Gastroesophageal sphincter (tissue), 4 donors: Measurements from ENCODE around the gene PLXDC2. TPM values are rescaled to one million over a fixed set of nuclear protein-coding genes. Genes with fewer than 3 reads are reported as not detected.

Experiments
- ATAC-seq: fragments of 150-250 bp; one replicate; pipeline ENCODE4 v1.9.1; 2016; ENCODE audit warnings: mild to moderate bottlenecking, moderate library complexity
- H3K27ac ChIP-seq, 4 donors: fragments of 200-600 bp; sonication (generic) in 3 of 4; 1 replicate in 3 of 4; 2 replicates in 1 of 4; pipeline ENCODE4 v1.5.1; 2016 to 2019
- H3K27me3 ChIP-seq: fragments of 200-600 bp; sonication (generic); one replicate; pipeline ENCODE4 v1.5.1; 2019
- H3K36me3 ChIP-seq, 2 donors: fragments of 200-600 bp; sonication (generic); one replicate each; pipeline ENCODE4 v1.5.1; 2019; ENCODE audit warnings: control low read depth in 1 of 2
- H3K4me1 ChIP-seq, 3 donors: fragments of 200-600 bp; sonication (generic); 1 replicate in 2 of 3; 2 replicates in 1 of 3; pipeline ENCODE4 v1.5.1; 2016 to 2019; ENCODE audit warnings: control low read depth in 2 of 3
- H3K4me3 ChIP-seq, 2 donors: fragments of 200-600 bp; sonication (generic); one replicate each; pipeline ENCODE4 v1.5.1; 2019; ENCODE audit warnings: mild to moderate bottlenecking in 1 of 2, moderate library complexity in 1 of 2
- H3K9me3 ChIP-seq, 3 donors: fragments of 200-600 bp; sonication (generic); one replicate each; pipeline ENCODE4 v1.5.1; 2017 to 2019; ENCODE audit warnings: control low read depth in 2 of 3
- CTCF ChIP-seq, 4 experiments: fragments of 200-600 bp in 2 of 4; fragments of 450-650 bp in 2 of 4; sonication (generic) in 1 of 4; IDR thresholded peaks; one replicate each; pipeline ENCODE4 v1.5.1; 2017 to 2019; ENCODE audit warnings: antibody characterized with exemption in 4 of 4, mild to moderate bottlenecking in 2 of 4, moderate library complexity in 2 of 4
- EP300 ChIP-seq: sonication (generic); formaldehyde crosslinking; IDR thresholded peaks from one replicate; pipeline ENCODE4 v1.6.1; 2017; ENCODE audit warnings: antibody characterized with exemption, mild to moderate bottlenecking
- POLR2A ChIP-seq, 2 donors: fragments of 450-650 bp; IDR thresholded peaks; one replicate each; pipeline ENCODE4 v1.6.1; 2017; ENCODE audit warnings: antibody characterized with exemption in 2 of 2, mild to moderate bottlenecking in 2 of 2, moderate library complexity in 1 of 2
- POLR2AphosphoS5 ChIP-seq: sonication (generic); formaldehyde crosslinking; IDR thresholded peaks from one replicate; pipeline ENCODE4 v1.6.1; 2017; ENCODE audit warnings: antibody characterized with exemption
- WGBS, 2 donors: methylation state at CpG; one replicate each; pipeline ENCODE4 v1.1.5; 2018; ENCODE audit warnings: low coverage in 1 of 2; 5-methylcytosine and 5-hydroxymethylcytosine counted together
- total RNA-seq, 4 donors: library from RNA; depleted of rRNA; stranded (reverse); fragments of >200 nt; gene quantifications; one replicate each; pipeline ENCODE4 v1.1.0, GENCODE V29; 2016

PLXDC2 gene
- total RNA-seq, 4 donors from 2014 or later = 32.3 to 65.5 (median 50.5) TPM

GRCh38 chr10:20090831-20091230 is 274.6 kb downstream of the PLXDC2 start:
- WGBS, 2 donors = 87 to 95% methylated on average over 3 of the region's 3 CpGs
- H3K9me3 ChIP-seq = peaks cover 0 to 3% (median 0%) of the 10 kb centered on the region in 3 donors
- peaks cover 0 to 13% (median 0%) of the 10 kb centered on the region in 3 donors for H3K4me1 ChIP-seq
- H3K27me3 ChIP-seq = no peaks in the 10 kb centered on the region
- TF ChIP-seq POLR2AphosphoS5 = no peak
- no peak for TF ChIP-seq EP300
- TF ChIP-seq POLR2A (IDR thresholded peaks at IDR 0.05) = no peak
- TF ChIP-seq CTCF (IDR thresholded peaks at IDR 0.05) = no peak
- no peaks in the 10 kb centered on the region for H3K36me3 ChIP-seq
- ATAC-seq = no peak
- no peak overlapping the region for H3K27ac ChIP-seq
- no peak overlapping the region for H3K4me3 ChIP-seq

GRCh38 chr10:20091698-20092097 is 275.5 kb downstream of the PLXDC2 start:
- TF ChIP-seq CTCF (IDR thresholded peaks at IDR 0.05) = no peak
- TF ChIP-seq POLR2A (IDR thresholded peaks at IDR 0.05) = no peak
- TF ChIP-seq EP300 = no peak
- Histone ChIP-seq H3K9me3 (no peaks in the 10 kb centered on the region), H3K36me3 (no peaks in the 10 kb centered on the region), H3K4me1 (peaks cover 0 to 13% (median 0%) of the 10 kb centered on the region in 3 donors), H3K4me3 (no peak overlapping the region), H3K27ac (no peak overlapping the region), H3K27me3 (no peaks in the 10 kb centered on the region)
- no peak for ATAC-seq
- 92 to 96% methylated on average over 3 to 5 of the region's 5 CpGs for WGBS, 2 donors

- TF ChIP-seq POLR2A (IDR thresholded peaks at IDR 0.05) (no peak), EP300 (no peak), CTCF (IDR thresholded peaks at IDR 0.05) (no peak), POLR2AphosphoS5 (no peak)
- no peaks in the 10 kb centered on the region for H3K36me3 ChIP-seq
- WGBS, 2 donors = 69 to 83% methylated on average over 5 of the region's 5 CpGs
Observed at GRCh38 chr10:20093600-20093999, 277.4 kb downstream of the PLXDC2 start.

GRCh38 chr10:20094226-20094976 is 278.2 kb downstream of the PLXDC2 start:
- H3K27me3 ChIP-seq = no peaks in the 10 kb centered on the region
- H3K4me3 ChIP-seq = no peak overlapping the region
- H3K9me3 ChIP-seq = no peaks in the 10 kb centered on the region
- no peak for ATAC-seq
- no peaks in the 10 kb centered on the region for H3K36me3 ChIP-seq
- H3K27ac ChIP-seq = no peak overlapping the region
- TF ChIP-seq EP300 = no peak
- TF ChIP-seq POLR2AphosphoS5 = no peak
- WGBS, 2 donors = 72 to 84% methylated on average over 4 to 5 of the region's 5 CpGs
- peaks cover 0 to 1% (median 1%) of the 10 kb centered on the region in 3 donors for H3K4me1 ChIP-seq

More at GRCh38 chr10:20093600-20093999, 277.4 kb downstream of the PLXDC2 start:
- H3K27ac ChIP-seq = no peak overlapping the region
- peaks cover 0 to 5% (median 0%) of the 10 kb centered on the region in 3 donors for H3K4me1 ChIP-seq
- H3K4me3 ChIP-seq = no peak overlapping the region
- no peaks in the 10 kb centered on the region for H3K27me3 ChIP-seq
- ATAC-seq = no peak
- no peaks in the 10 kb centered on the region for H3K9me3 ChIP-seq

GRCh38 chr10:20100171-20100570 is 283.9 kb downstream of the PLXDC2 start:
- H3K9me3 ChIP-seq = no peaks in the 10 kb centered on the region
- peak; percentile 59 for TF ChIP-seq POLR2AphosphoS5
- no peak for TF ChIP-seq CTCF (IDR thresholded peaks at IDR 0.05)
- no peaks in the 10 kb centered on the region for H3K27me3 ChIP-seq
- 8 to 25% methylated on average over 2 of the region's 2 CpGs for WGBS, 2 donors
- ATAC-seq = peak; percentile 50
- peak overlapping the region in 2 of 4 donors; percentile 28 to 49 for H3K27ac ChIP-seq
- H3K4me1 ChIP-seq = peaks cover 0 to 20% (median 9%) of the 10 kb centered on the region in 3 donors
- H3K4me3 ChIP-seq = no peak overlapping the region
- no peaks in the 10 kb centered on the region for H3K36me3 ChIP-seq
